SH-SY5Y (cell line): ENCODE data around the gene KRT80.

Experiments used
- GATA2 ChIP-seq: IDR thresholded peaks from 2 replicates; pipeline ENCODE4 v1.6.1; 2011; ENCODE audit warnings: mild to moderate bottlenecking, low read depth, low read length
- GATA3 ChIP-seq: IDR thresholded peaks from 2 replicates; pipeline ENCODE4 v1.6.1; 2011; ENCODE audit warnings: low read depth, mild to moderate bottlenecking, low read length, moderate library complexity

DNA sequence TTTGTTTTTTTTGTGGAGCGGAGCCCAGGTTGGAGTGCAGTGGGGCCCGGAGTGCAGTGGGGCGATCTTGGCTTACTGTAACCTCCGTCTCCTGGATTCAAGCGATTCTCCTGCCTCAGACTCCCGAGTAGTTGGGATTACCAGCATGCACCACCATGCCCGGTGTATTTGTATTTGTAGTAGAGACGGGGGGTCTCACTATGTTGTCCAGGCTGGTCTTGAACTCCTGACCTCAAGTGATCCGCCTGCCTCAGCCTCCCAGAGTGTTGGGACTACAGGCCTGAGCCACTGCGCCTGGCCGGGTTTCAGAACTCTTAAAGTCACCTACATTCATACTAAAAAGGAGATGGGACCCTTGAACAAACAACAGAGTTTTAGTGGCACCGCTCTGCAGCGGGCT, 52.7 kb downstream of the KRT80 start:
- no peak for TF ChIP-seq GATA2
- no peak for TF ChIP-seq GATA3
